Astrocyte (in vitro differentiated cells and primary cell): ENCODE measurements around the gene KIF23. TPM values are rescaled to one million over a fixed set of nuclear protein-coding genes. Genes with fewer than 3 reads are reported as not detected.

Source experiments
- DNase-seq: peaks from one replicate; pipeline ENCODE4 v3.0.0-alpha.2; 2010; ENCODE audit warnings: low read depth
- FAIRE-seq: peaks from 2 replicates; lab custom pipeline; 2011; peaks lifted over from hg19 to GRCh38; lab: Jason Lieb, UNC
- H2AFZ ChIP-seq: 2 replicates; pipeline ENCODE4 v1.6.0; 2012; ENCODE audit warnings: low read depth, low read length, inconsistent platforms
- H3K27ac ChIP-seq: 2 replicates; pipeline ENCODE4 v1.5.1; 2011; ENCODE audit warnings: low read depth, low read length, inconsistent platforms
- H3K27me3 ChIP-seq: 2 replicates; pipeline ENCODE4 v1.6.0; 2011; ENCODE audit warnings: low read length, inconsistent platforms; ENCODE audit not compliant: insufficient read depth
- H3K36me3 ChIP-seq: 2 replicates; pipeline ENCODE4 v1.5.1; 2011; ENCODE audit warnings: low read length, inconsistent platforms; ENCODE audit not compliant: insufficient read depth
- H3K4me1 ChIP-seq: 2 replicates; pipeline ENCODE4 v1.5.1; 2011; ENCODE audit warnings: low read length, inconsistent platforms; ENCODE audit not compliant: insufficient read depth
- H3K4me2 ChIP-seq: 2 replicates; pipeline ENCODE4 v1.6.0; 2012; ENCODE audit warnings: low read length, inconsistent platforms
- H3K4me3 ChIP-seq: 2 replicates; pipeline ENCODE4 v1.5.1; 2011; ENCODE audit warnings: low read depth, mild to moderate bottlenecking, low read length, inconsistent platforms; ENCODE audit not compliant: insufficient read depth
- H3K79me2 ChIP-seq: 2 replicates; pipeline ENCODE4 v1.6.0; 2012; ENCODE audit warnings: mild to moderate bottlenecking, low read length, inconsistent platforms; ENCODE audit not compliant: insufficient read depth
- H3K9ac ChIP-seq: 2 replicates; pipeline ENCODE4 v1.6.0; 2012; ENCODE audit warnings: mild to moderate bottlenecking, low read length, inconsistent platforms
- H3K9me3 ChIP-seq: 2 replicates; pipeline ENCODE4 v1.5.1; 2012; ENCODE audit warnings: low read depth, mild to moderate bottlenecking, low read length, inconsistent platforms; ENCODE audit not compliant: insufficient read depth
- H4K20me1 ChIP-seq: 2 replicates; pipeline ENCODE4 v1.6.0; 2012; ENCODE audit warnings: low read length, inconsistent platforms; ENCODE audit not compliant: insufficient read depth
- H3K27ac Mint-ChIP-seq: one replicate; pipeline ENCODE4 v1.8.0; 2021; ENCODE audit warnings: mild to moderate bottlenecking, mixed read lengths; ENCODE audit not compliant: unreplicated experiment
- H3K27me3 Mint-ChIP-seq: one replicate; pipeline ENCODE4 v1.8.0; 2021; ENCODE audit warnings: low read depth, mixed read lengths; ENCODE audit not compliant: unreplicated experiment
- H3K36me3 Mint-ChIP-seq: one replicate; pipeline ENCODE4 v1.8.0; 2021; ENCODE audit warnings: low read depth, mixed read lengths; ENCODE audit not compliant: unreplicated experiment
- H3K4me1 Mint-ChIP-seq: one replicate; pipeline ENCODE4 v1.8.0; 2021; ENCODE audit warnings: low read depth, mixed read lengths; ENCODE audit not compliant: unreplicated experiment
- H3K4me3 Mint-ChIP-seq: one replicate; pipeline ENCODE4 v1.8.0; 2021; ENCODE audit warnings: mild to moderate bottlenecking, moderate library complexity, mixed read lengths; ENCODE audit not compliant: unreplicated experiment
- H3K9me3 Mint-ChIP-seq: one replicate; pipeline ENCODE4 v1.8.0; 2021; ENCODE audit warnings: mild to moderate bottlenecking, mixed read lengths; ENCODE audit not compliant: unreplicated experiment
- CTCF ChIP-seq: IDR thresholded peaks from 2 replicates; pipeline ENCODE4 v1.5.1; 2011; ENCODE audit warnings: low read depth, mild to moderate bottlenecking, inconsistent platforms, low read length, moderate library complexity; ENCODE audit not compliant: insufficient read depth
- EZH2 ChIP-seq: IDR thresholded peaks from 2 replicates; pipeline ENCODE4 v1.6.1; 2012; ENCODE audit warnings: mild to moderate bottlenecking, low read length, inconsistent platforms; ENCODE audit not compliant: insufficient read depth
- total RNA-seq: library from RNA; stranded (reverse); gene quantifications from 2 replicates; pipeline ENCODE4 v1.2.1, GENCODE V29; 2021

Gene KIF23
- total RNA-seq, 1 donor from 2014 or later: 11.8 TPM

- peaks cover 25% of the 10 kb centered on the region for H3K27me3 Mint-ChIP-seq
- Histone ChIP-seq H3K4me2 (no peak overlapping the region), H4K20me1 (no peaks in the 10 kb centered on the region), H3K9me3 (no peaks in the 10 kb centered on the region), H3K36me3 (no peaks in the 10 kb centered on the region), H3K4me1 (no peaks in the 10 kb centered on the region), H3K4me3 (no peak overlapping the region), H3K79me2 (no peaks in the 10 kb centered on the region), H3K27ac (no peak overlapping the region), H3K9ac (no peak overlapping the region), H3K27me3 (peaks cover 14% of the 10 kb centered on the region), H2AFZ (no peak overlapping the region)
- H3K36me3 Mint-ChIP-seq: peaks cover 7% of the 10 kb centered on the region
- peaks cover 2% of the 10 kb centered on the region for H3K4me1 Mint-ChIP-seq
- FAIRE-seq (no peak), DNase-seq (peak; percentile 55)
- TF ChIP-seq EZH2 (no peak), CTCF (no peak)
- no peak overlapping the region for H3K27ac Mint-ChIP-seq
- peaks cover 6% of the 10 kb centered on the region for H3K9me3 Mint-ChIP-seq
- no peak overlapping the region for H3K4me3 Mint-ChIP-seq
These were observed 76.9 kb downstream of the KIF23 start for GRCh38 chr15:69491038-69491505.

GRCh38 chr15:69493406-69493805 lies 79.3 kb downstream of the KIF23 start:
- DNase-seq: no peak
- no peaks in the 10 kb centered on the region for H3K36me3 ChIP-seq
- no peak for TF ChIP-seq CTCF
- no peak for TF ChIP-seq EZH2
- no peak overlapping the region for H3K9ac ChIP-seq
- H3K9me3 ChIP-seq: no peaks in the 10 kb centered on the region
- H2AFZ ChIP-seq: no peak overlapping the region
- Mint-ChIP-seq H3K27ac (no peak overlapping the region), H3K4me1 (peaks cover 2% of the 10 kb centered on the region), H3K4me3 (no peak overlapping the region), H3K36me3 (peaks cover 7% of the 10 kb centered on the region), H3K9me3 (peaks cover 6% of the 10 kb centered on the region), H3K27me3 (peaks cover 28% of the 10 kb centered on the region)
- no peak overlapping the region for H3K4me2 ChIP-seq
- no peak for FAIRE-seq
- no peaks in the 10 kb centered on the region for H3K4me1 ChIP-seq
- H4K20me1 ChIP-seq: no peaks in the 10 kb centered on the region
- H3K4me3 ChIP-seq: no peak overlapping the region
- H3K79me2 ChIP-seq: no peaks in the 10 kb centered on the region
- H3K27me3 ChIP-seq: peaks cover 14% of the 10 kb centered on the region
- H3K27ac ChIP-seq: no peak overlapping the region

GRCh38 chr15:69496001-69496400 lies 81.9 kb downstream of the KIF23 start:
- Histone ChIP-seq H3K36me3 (no peaks in the 10 kb centered on the region), H3K4me2 (no peak overlapping the region), H3K9me3 (no peaks in the 10 kb centered on the region), H3K9ac (no peak overlapping the region), H3K79me2 (no peaks in the 10 kb centered on the region), H3K27ac (no peak overlapping the region), H4K20me1 (no peaks in the 10 kb centered on the region), H3K4me3 (no peak overlapping the region), H3K27me3 (peaks cover 9% of the 10 kb centered on the region), H3K4me1 (no peaks in the 10 kb centered on the region), H2AFZ (no peak overlapping the region)
- H3K27me3 Mint-ChIP-seq: peaks cover 28% of the 10 kb centered on the region
- H3K4me3 Mint-ChIP-seq: no peak overlapping the region
- peaks cover 6% of the 10 kb centered on the region for H3K4me1 Mint-ChIP-seq
- peaks cover 3% of the 10 kb centered on the region for H3K9me3 Mint-ChIP-seq
- DNase-seq (no peak), FAIRE-seq (no peak)
- TF ChIP-seq CTCF (no peak), EZH2 (no peak)
- H3K36me3 Mint-ChIP-seq: peaks cover under 1% of the 10 kb centered on the region
- H3K27ac Mint-ChIP-seq: no peak overlapping the region
